GM21390 (cell line): Measurements from ENCODE around the gene LLPH.
A peak's percentile ranks its signal among the peaks of the same experiment; 100 is the strongest.
"Not testable (repeated sequence)": the region's sequence is repeated elsewhere in the genome, so short reads cannot be mapped to it uniquely, and the experiment has no call there.

Source experiments
- ATAC-seq: cut with Tn5 transposase; IDR thresholded peaks from one replicate; pipeline ENCODE4 v1.9.1; 2021; ENCODE audit not compliant: unreplicated experiment

The LLPH gene

GRCh38 chr12:66130267-66131066 lies at the start of gene LLPH:
TSS of gene LLPH (minus strand) at chr12:66130750. CDS start at chr12:66129106, 1,644 bp downstream.
- peak; percentile 98 for ATAC-seq

GRCh38 chr12:66176105-66176900 lies 45.8 kb upstream of the LLPH start:
- no peak for ATAC-seq

- ATAC-seq, result not testable (repeated sequence)
Measured at GRCh38 chr12:66174391-66175325, 44.1 kb upstream of the LLPH start.

GRCh38 chr12:66170606-66171005 lies 40.1 kb upstream of the LLPH start:
- ATAC-seq, result no peak

GRCh38 chr12:66169221-66170170 lies 38.9 kb upstream of the LLPH start, which contains the start of gene TMBIM4:
TSS of gene TMBIM4 (minus strand) at chr12:66169996. CDS start at chr12:66169951, 45 bp downstream.
- ATAC-seq, result peak; percentile 87

GRCh38 chr12:66168410-66168809 lies 37.9 kb upstream of the LLPH start:
- no peak for ATAC-seq

GRCh38 chr12:66166561-66166960 lies 36.0 kb upstream of the LLPH start:
- ATAC-seq, result no peak

GRCh38 chr12:66165141-66165540 lies 34.6 kb upstream of the LLPH start:
- no peak for ATAC-seq

- ATAC-seq, result no peak
Measured at GRCh38 chr12:66164349-66164821, 33.8 kb upstream of the LLPH start.

- no peak for ATAC-seq
Measured at GRCh38 chr12:66163289-66163688, 32.7 kb upstream of the LLPH start.

- no peak for ATAC-seq
Measured at GRCh38 chr12:66162701-66163100, 32.2 kb upstream of the LLPH start.

- no peak for ATAC-seq
Measured at GRCh38 chr12:66160704-66161103, 30.2 kb upstream of the LLPH start.

GRCh38 chr12:66159123-66159522 lies 28.6 kb upstream of the LLPH start:
- ATAC-seq, result no peak

- no peak for ATAC-seq
Measured at GRCh38 chr12:66156654-66157053, 26.1 kb upstream of the LLPH start.

- no peak for ATAC-seq
Measured at GRCh38 chr12:66154776-66155175, 24.2 kb upstream of the LLPH start.

GRCh38 chr12:66152732-66153131 lies 22.2 kb upstream of the LLPH start:
- no peak for ATAC-seq

- ATAC-seq, result no peak
Measured at GRCh38 chr12:66149702-66150398, 19.3 kb upstream of the LLPH start.

GRCh38 chr12:66144791-66145754 lies 14.5 kb upstream of the LLPH start:
- no peak for ATAC-seq
